ENCODE data around the gene RUNDC1. TPM values are rescaled to one million over a fixed set of nuclear protein-coding genes. Genes with fewer than 3 reads are reported as not detected.

The RUNDC1 gene
- total RNA-seq, 4 donors from 2014 or later = 12.6 to 16.0 (median 13.0) TPM

DNA sequence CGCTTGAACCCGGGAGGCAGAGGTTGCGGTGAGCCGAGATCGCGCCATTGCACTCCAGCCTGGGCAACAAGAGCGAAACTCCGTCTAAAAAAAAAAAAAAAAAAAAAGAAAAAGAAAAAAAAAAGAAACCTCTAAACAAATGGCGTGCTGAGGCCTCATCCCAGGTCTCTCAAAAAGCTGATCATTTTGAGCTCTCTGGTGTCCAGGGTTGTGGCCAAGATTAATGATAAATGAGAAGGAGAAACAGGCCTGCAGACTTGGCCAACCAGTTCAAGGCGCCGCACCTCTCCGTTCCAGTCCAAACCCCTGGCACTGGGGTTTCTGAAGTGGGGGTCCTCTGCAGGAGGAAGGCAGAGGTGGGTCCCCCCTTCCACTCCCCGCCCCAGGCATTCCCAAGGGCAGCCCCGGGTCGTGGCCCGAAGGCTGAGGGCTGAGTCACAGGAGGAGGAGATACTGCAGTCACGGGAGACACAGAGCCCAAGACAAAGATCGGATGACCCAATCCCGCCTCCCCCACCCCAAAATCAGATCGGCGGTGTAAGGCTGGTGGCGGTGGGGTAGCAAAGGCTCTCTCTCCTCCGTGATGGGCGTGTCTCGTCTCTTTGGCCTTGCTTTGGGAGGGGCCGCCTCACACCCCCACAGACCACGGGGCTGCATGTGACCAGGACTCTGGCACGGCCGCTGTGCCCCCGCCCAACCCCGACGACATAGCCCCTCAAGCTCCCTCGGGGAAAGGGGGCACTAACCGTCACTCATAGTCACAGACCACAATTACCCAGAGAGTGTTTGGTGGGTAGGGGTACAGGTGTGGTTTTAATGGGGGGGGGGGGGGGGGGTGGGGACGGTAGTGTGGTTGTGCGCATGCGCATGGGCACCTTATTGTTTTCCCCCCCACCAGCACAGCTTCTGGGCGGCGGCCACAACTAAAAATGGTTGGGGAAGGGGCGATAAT, 40.7 kb downstream of the RUNDC1 start:
- peak; percentile 87 to 97 for DNase-seq (ENCODE audit: low spot score in 2 of 2)
- no peak for TF ChIP-seq POLR2A (IDR thresholded peaks at IDR 0.05)
- TF ChIP-seq, protein P1, sequence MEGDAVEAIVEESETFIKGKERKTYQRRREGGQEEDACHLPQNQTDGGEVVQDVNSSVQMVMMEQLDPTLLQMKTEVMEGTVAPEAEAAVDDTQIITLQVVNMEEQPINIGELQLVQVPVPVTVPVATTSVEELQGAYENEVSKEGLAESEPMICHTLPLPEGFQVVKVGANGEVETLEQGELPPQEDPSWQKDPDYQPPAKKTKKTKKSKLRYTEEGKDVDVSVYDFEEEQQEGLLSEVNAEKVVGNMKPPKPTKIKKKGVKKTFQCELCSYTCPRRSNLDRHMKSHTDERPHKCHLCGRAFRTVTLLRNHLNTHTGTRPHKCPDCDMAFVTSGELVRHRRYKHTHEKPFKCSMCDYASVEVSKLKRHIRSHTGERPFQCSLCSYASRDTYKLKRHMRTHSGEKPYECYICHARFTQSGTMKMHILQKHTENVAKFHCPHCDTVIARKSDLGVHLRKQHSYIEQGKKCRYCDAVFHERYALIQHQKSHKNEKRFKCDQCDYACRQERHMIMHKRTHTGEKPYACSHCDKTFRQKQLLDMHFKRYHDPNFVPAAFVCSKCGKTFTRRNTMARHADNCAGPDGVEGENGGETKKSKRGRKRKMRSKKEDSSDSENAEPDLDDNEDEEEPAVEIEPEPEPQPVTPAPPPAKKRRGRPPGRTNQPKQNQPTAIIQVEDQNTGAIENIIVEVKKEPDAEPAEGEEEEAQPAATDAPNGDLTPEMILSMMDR (IDR thresholded peaks at IDR 0.05) = no peak
- WGBS, 2 donors = 21 to 26% methylated on average over 29 to 36 of the region's 40 CpGs
- peak overlapping the region; percentile 99 for H3K4me3 ChIP-seq (ENCODE audit: low read depth, poor library complexity, severe bottlenecking)
- intact Hi-C loops (cut with DNase I; ENCODE audit: low total_unique reads) = loop anchor here (10.0 kb wide), 1 partner anchor 294 kb away; no protein-coding TSS in a partner anchor

DNA sequence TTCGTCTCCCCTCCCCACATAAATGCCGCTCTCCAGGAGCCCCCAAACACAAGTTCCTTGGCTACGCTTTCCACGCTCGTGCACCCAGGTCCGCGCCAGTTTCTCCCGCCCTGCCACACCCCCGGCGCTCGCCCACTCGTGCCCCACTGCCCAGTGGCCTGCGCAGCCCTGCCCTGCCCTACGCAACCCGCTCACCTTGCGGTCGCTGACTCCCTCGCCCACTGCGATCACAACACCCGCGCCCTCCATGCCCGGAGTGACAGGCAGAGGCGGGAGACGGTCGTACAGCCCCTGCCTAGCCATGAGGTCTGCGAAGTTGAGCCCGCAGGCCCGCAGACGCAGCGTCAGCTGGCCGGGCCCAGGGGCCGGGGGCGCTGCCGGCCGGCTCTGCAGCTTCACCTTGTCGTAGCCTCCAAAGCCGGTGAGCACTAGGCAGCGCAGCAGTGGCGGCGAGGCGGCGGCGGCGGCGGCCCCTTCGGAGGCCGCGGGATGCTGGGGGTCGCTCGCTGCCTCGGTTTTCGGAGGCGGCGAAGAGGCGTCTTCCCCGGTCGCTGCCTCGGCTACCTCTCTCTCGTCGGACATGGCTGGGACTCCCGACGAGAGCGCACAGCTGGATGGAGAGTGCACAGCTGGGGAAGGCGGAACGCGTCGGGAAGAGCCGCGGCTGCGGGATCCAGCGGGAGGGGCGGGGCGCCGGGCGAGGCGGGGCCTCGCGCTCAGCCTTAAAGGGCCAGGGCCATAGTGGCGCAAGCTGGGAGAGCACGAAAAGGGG, 41.6 kb downstream of the RUNDC1 start, which contains the start of gene VAT1:
Gene VAT1 (minus strand): TSS at position 645 of the 772 bp plus-strand sequence. CDS start 63 bp downstream, at position 582.
- TF ChIP-seq, protein P1 (IDR thresholded peaks at IDR 0.05) = no peak
- TF ChIP-seq POLR2A (IDR thresholded peaks at IDR 0.05) = peak in 1 of 2 donors; percentile 36
- intact Hi-C loops (cut with DNase I; ENCODE audit: low total_unique reads) = loop anchor here (10.0 kb wide), 1 partner anchor 293 kb away; no protein-coding TSS in a partner anchor
- DNase-seq (ENCODE audit: low spot score in 2 of 2) = peak; percentile 77 to 97
- peak within 1 kb of the TSS; percentile 99 for H3K4me3 ChIP-seq (ENCODE audit: low read depth, poor library complexity, severe bottlenecking)
- 0 to 1% methylated on average over 38 to 39 of the region's 80 CpGs for WGBS, 2 donors

DNA sequence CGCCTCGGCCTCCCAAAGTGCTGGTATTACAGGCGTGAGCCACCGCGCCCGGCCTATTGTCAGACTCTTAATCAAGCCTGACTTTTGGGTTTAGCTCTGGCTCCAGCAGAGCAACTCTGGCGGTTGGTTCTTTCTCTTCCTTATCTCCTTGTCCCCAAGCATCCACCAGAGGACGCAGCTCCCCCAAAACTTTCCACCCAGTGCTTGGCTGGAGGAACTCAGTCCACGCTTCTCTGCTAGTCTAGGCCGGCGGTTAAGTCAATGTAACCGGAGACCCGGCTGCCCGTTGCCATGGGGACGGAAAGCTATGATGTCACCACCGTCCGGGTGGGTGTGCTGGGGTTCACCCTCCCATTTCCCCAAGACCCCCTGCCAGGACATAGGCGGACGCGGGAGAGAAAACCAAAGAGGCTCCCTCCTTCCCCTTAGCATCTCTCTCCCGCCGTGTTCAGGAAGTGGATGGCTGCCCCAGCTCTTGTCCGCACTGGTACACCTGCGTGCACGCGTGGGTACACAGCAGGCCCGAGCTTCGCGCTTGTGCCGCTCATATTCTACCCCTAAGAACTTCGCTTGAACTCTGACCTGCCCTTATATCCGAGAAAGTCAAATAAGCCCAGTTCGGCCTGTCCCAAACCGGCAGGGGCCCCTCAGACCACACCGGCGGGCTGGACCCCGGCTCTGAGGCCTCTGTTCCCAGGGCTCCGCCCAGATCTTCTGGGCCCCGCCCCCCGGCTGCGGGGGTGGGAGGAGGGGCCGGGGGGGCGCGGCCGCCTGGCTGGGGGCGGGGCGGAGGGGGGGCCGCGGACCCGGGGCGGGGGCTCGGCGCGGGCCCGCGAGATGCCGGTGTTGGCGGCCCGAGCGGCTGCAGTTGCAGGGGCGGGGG, 44.3 kb downstream of the RUNDC1 start, which contains the start of gene RND2:
Gene RND2 (plus strand): TSS at position 825 of the 883 bp plus-strand sequence. CDS start 117 bp downstream, outside the sequence.
- 0 to 1% methylated on average over 37 to 38 of the region's 61 CpGs for WGBS, 2 donors
- peak within 1 kb of the TSS; percentile 27 for H3K4me3 ChIP-seq (ENCODE audit: low read depth, poor library complexity, severe bottlenecking)
- intact Hi-C loops (cut with DNase I; ENCODE audit: low total_unique reads) = loop anchor here (10.0 kb wide), 1 partner anchor 290 kb away; no protein-coding TSS in a partner anchor
- TF ChIP-seq POLR2A (IDR thresholded peaks at IDR 0.05) = no peak
- TF ChIP-seq, protein P1 (IDR thresholded peaks at IDR 0.05) = peak in 1 of 3 donors; percentile 51
- DNase-seq (ENCODE audit: low spot score in 2 of 2) = peak; percentile 89 to 97

DNA sequence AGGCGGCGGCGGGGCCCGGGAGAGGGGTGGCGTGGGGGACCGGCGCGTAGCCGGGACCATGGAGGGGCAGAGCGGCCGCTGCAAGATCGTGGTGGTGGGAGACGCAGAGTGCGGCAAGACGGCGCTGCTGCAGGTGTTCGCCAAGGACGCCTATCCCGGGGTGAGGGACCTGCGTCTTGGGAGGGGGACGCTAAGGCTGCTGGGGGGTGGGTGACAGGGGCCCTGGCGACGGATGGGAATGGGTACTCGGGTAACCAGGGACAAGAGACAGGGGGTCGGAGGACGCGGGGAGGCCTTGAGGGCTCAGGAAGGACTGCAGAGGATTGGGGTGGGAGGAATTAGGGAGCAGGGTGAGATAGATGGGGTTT, 44.9 kb downstream of the RUNDC1 start:
- WGBS, 2 donors = 13 to 20% methylated on average over 10 to 19 of the region's 27 CpGs
- no peak for TF ChIP-seq POLR2A (IDR thresholded peaks at IDR 0.05)
- TF ChIP-seq, protein P1 (IDR thresholded peaks at IDR 0.05) = no peak
- no peak for DNase-seq (ENCODE audit: low spot score in 2 of 2)
- intact Hi-C loops (cut with DNase I; ENCODE audit: low total_unique reads) = loop anchor here (10.0 kb wide), 1 partner anchor 290 kb away; no protein-coding TSS in a partner anchor
- H3K4me3 ChIP-seq (ENCODE audit: low read depth, poor library complexity, severe bottlenecking) = no peak overlapping the region

Measured in lower leg skin (tissue), 4 donors.